GM21825 (cell line): ENCODE results near the gene CAND2.
"Not testable (repeated sequence)": the region's sequence is repeated elsewhere in the genome, so short reads cannot be mapped to it uniquely, and the experiment has no call there.

Experiments used
- ATAC-seq: cut with Tn5 transposase; IDR thresholded peaks from one replicate; pipeline ENCODE4 v1.9.1; 2021; ENCODE audit warnings: mild to moderate bottlenecking, moderate library complexity; ENCODE audit not compliant: unreplicated experiment

Gene CAND2

GRCh38 chr3:12852201-12852600 is 55.7 kb downstream of the CAND2 start:
- ATAC-seq, result no peak

GRCh38 chr3:12853847-12854246 is 57.4 kb downstream of the CAND2 start:
- ATAC-seq, result not testable (repeated sequence)

- ATAC-seq, result no peak
Measured at GRCh38 chr3:12854565-12854964, 58.1 kb downstream of the CAND2 start.

GRCh38 chr3:12856626-12857025 is 60.1 kb downstream of the CAND2 start:
- ATAC-seq, result no peak

GRCh38 chr3:12859840-12860239 is 63.4 kb downstream of the CAND2 start:
- ATAC-seq, result no peak

- no peak for ATAC-seq
Measured at GRCh38 chr3:12861611-12862010, 65.1 kb downstream of the CAND2 start.

- ATAC-seq, result no peak
Measured at GRCh38 chr3:12862387-12862786, 65.9 kb downstream of the CAND2 start.

- ATAC-seq, result no peak
Measured at GRCh38 chr3:12865271-12865670, 68.8 kb downstream of the CAND2 start.

- no peak for ATAC-seq
Measured at GRCh38 chr3:12866836-12867235, 70.4 kb downstream of the CAND2 start.

GRCh38 chr3:12868039-12869034 is 71.9 kb downstream of the CAND2 start:
- peak; percentile 10 for ATAC-seq

- peak; percentile 56 for ATAC-seq
Measured at GRCh38 chr3:12869035-12869621, 72.6 kb downstream of the CAND2 start.

GRCh38 chr3:12870942-12871341 is 74.5 kb downstream of the CAND2 start:
- no peak for ATAC-seq

GRCh38 chr3:12871404-12871983 is 75.0 kb downstream of the CAND2 start:
- ATAC-seq, result no peak

- ATAC-seq, result no peak
Measured at GRCh38 chr3:12875857-12876836, 79.7 kb downstream of the CAND2 start.

GRCh38 chr3:12877040-12877439 is 80.6 kb downstream of the CAND2 start:
- ATAC-seq, result no peak

GRCh38 chr3:12878141-12878574 is 81.7 kb downstream of the CAND2 start:
- no peak for ATAC-seq

- ATAC-seq, result not testable (repeated sequence)
Measured at GRCh38 chr3:12878758-12879157, 82.3 kb downstream of the CAND2 start.

GRCh38 chr3:12879191-12879815 is 82.8 kb downstream of the CAND2 start:
- ATAC-seq, result no peak

GRCh38 chr3:12881858-12882257 is 85.4 kb downstream of the CAND2 start:
- ATAC-seq, result not testable (repeated sequence)
